Measurements from ENCODE around the gene ADRA2C. TPM values are rescaled to one million over a fixed set of nuclear protein-coding genes. Genes with fewer than 3 reads are reported as not detected.

ADRA2C gene
- total RNA-seq, 1 experiment from 2014 or later = 28.1 TPM

DNA sequence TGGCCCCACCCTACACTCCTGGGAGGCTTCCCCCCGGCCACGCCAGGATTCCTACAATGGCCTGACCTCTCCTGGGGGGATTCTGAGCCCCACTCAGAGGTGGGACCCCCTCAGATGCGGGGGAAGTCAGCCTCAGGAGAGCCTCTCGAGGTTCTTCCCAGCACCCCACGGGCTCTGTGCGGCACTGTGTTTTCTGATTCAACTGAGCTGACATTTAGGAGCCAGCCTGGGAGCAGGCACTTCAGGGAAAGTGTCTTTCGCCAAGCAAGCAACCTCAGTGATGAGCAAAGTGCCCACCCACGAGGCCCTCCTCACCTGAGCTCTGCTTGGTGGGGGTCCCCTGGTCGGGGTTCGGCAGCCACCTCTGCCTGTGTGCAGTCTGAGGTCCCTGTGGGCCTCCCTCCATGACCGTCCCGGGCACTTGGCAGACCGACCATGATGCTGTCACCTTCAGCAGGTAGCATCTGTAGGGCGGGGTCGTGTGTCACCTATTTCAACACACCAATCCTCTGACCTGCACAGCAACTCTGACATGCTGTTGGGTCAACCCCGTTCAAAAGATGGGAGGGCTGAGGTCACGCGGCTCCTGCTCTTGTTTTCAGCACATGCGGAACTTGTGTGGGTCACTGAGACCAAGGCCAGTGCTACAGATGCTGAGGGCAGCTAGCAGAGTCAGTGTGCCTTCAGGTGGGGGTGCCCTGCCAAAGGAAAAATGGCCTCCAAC lies 46.2 kb downstream of the ADRA2C start (continued):
- TF ChIP-seq CTCF (IDR thresholded peaks at IDR 0.05 in 2 of 3, conservative IDR thresholded peaks at IDR 0.05 in 1 of 3; ENCODE audit: borderline replicate concordance in 1 of 3, insufficient read depth in 1 of 3, low read depth in 2 of 3, low read length in 2 of 3) (no peak), CBX3 (IDR thresholded peaks at IDR 0.05; ENCODE audit: low read depth) (no peak), SP1 (IDR thresholded peaks at IDR 0.05; ENCODE audit: low read depth) (no peak)

DNA sequence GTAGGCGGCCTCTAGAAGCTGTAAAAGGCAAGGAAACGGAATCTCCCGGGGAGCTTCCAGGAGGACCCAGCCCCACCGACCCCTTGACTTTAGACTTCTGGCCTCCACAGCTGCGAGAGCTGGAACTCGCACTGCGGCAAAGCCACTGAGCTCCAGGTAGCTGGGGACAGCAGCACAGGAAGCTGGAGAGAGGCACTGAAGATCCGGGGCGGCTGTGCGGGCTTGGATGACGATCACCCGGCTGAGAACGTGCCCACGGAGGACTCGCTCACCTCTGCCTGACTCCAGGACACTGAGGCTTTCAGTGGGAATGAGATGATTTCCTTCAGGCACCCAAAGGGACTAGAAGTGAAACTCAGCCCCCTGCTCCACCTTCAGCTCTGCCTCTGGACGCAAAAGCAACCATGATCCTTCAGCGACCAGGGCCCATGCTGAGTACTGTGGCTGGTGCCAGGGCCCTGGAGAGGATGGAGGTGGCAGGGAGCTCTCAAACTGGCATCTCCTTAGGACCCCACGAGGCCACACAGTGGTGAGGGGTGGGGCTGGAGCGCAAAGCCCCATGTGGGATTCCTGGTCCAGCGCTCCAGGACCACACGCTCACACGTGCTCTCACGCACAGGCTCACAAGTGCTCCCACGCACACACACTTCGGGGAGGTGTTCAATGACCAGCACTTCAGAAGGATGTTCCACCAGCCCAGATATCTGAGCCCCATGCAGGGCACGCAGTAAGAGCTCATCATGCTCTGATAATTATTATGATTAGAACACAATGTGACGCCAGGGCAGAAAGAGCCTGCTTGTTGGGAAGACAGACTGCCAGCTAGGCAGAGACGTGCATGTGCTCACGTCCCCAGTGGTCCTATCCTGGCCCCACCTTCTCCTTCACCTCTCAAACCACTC lies 47.2 kb downstream of the ADRA2C start:
- H3K27me3 ChIP-seq (ENCODE audit: insufficient read depth, low read length) = peaks cover 6% of the 10 kb centered on the region; the same call in 1 of the 2 replicates
- TF ChIP-seq CTCF (IDR thresholded peaks at IDR 0.05 in 2 of 3, conservative IDR thresholded peaks at IDR 0.05 in 1 of 3; ENCODE audit: borderline replicate concordance in 1 of 3, insufficient read depth in 1 of 3, low read depth in 2 of 3, low read length in 2 of 3) (no peak), SP1 (IDR thresholded peaks at IDR 0.05; ENCODE audit: low read depth) (no peak), YY1 (IDR thresholded peaks at IDR 0.05; ENCODE audit: extremely low read depth, insufficient replicate concordance, low read depth, low read length) (no peak), TCF7L2 (IDR thresholded peaks at IDR 0.05; ENCODE audit: borderline replicate concordance, extremely low read depth, insufficient read depth, insufficient read length) (no peak), CBX3 (IDR thresholded peaks at IDR 0.05; ENCODE audit: low read depth) (no peak), POLR2AphosphoS5 (IDR thresholded peaks at IDR 0.05; ENCODE audit: low read depth, low read length) (no peak)
- no TSS peak for BruUV-seq (replicated peaks)
- no peak overlapping the region for H3K9ac ChIP-seq (ENCODE audit: low read length)
- DNase-seq (ENCODE audit: low read depth, low spot score) (no peak), ATAC-seq (no peak)
- ChIA-PET RAD21 (ENCODE audit: low non-redundant PET in 1 of 2, low total read pairs in 2 of 2, uncharacterized antibody in 2 of 2, unreplicated experiment in 2 of 2) (no interaction called here), POLR2A (no interaction called here), CTCF (no interaction called here)
- no peaks in the 10 kb centered on the region for H4K20me1 ChIP-seq (ENCODE audit: insufficient read depth)
- H3K27ac ChIP-seq (ENCODE audit: low read depth, low read length) = no peak overlapping the region
- no peak overlapping the region for H3K4me2 ChIP-seq (ENCODE audit: low read length)
- no peak overlapping the region for H3K4me3 ChIP-seq (replicated peaks in 1 of 2; ENCODE audit: low read depth in 1 of 2, low read length in 2 of 2)
- H3K36me3 ChIP-seq (ENCODE audit: control insufficient read depth in 1 of 2, insufficient read depth in 2 of 2, low read length in 2 of 2) = no peaks in the 10 kb centered on the region
- no peaks in the 10 kb centered on the region for H3K9me3 ChIP-seq (ENCODE audit: control insufficient read depth in 1 of 2, insufficient read depth in 1 of 2, low read depth in 1 of 2, low read length in 2 of 2)
- no peak overlapping the region for H2AFZ ChIP-seq (ENCODE audit: low read depth, low read length, poor library complexity, severe bottlenecking)
- no peaks in the 10 kb centered on the region for H3K4me1 ChIP-seq (ENCODE audit: control insufficient read depth in 1 of 2, insufficient read depth in 2 of 2, low read length in 2 of 2)
- no peaks in the 10 kb centered on the region for H3K79me2 ChIP-seq (ENCODE audit: insufficient read depth, low read length)
- intact Hi-C loops (cut with micrococcal nuclease) = no loop called here
- H3K9me2 ChIP-seq (ENCODE audit: insufficient read depth) = no peaks in the 10 kb centered on the region

Measured in HCT116 (cell line).